Tibial artery (tissue), 4 donors: ENCODE results near the gene NOP53.
"Not testable (repeated sequence)": the region's sequence is repeated elsewhere in the genome, so short reads cannot be mapped to it uniquely, and the experiment has no call there.

Source experiments
- DNase-seq, 2 donors: peaks; one replicate each; pipeline ENCODE4 v3.0.0-alpha.2; 2019
- H3K27ac ChIP-seq, 2 donors: fragments of 200-600 bp; sonication (generic) in 1 of 2; 1 replicate in 1 of 2; 2 replicates in 1 of 2; pipeline ENCODE4 v1.5.1; 2018 to 2019; ENCODE audit warnings: mild to moderate bottlenecking in 1 of 2
- H3K27me3 ChIP-seq, 2 donors: fragments of 200-600 bp; sonication (generic) in 1 of 2; one replicate each; pipeline versions ENCODE4 v1.5.1 to v1.6.0; 2016 to 2019
- H3K36me3 ChIP-seq, 3 donors: fragments of 200-600 bp; sonication (generic) in 2 of 3; one replicate each; pipeline ENCODE4 v1.5.1; 2016 to 2019; ENCODE audit warnings: mild to moderate bottlenecking in 2 of 3
- H3K4me1 ChIP-seq, 4 donors: fragments of 200-600 bp; sonication (generic) in 2 of 4; 1 replicate in 3 of 4; 2 replicates in 1 of 4; pipeline ENCODE4 v1.5.1; 2016 to 2019
- H3K4me3 ChIP-seq, 2 donors: fragments of 200-600 bp; sonication (generic) in 1 of 2; 1 replicate in 1 of 2; 2 replicates in 1 of 2; pipeline ENCODE4 v1.5.1; 2018 to 2019; ENCODE audit warnings: mild to moderate bottlenecking in 2 of 2
- H3K9me3 ChIP-seq, 3 donors: fragments of 200-600 bp; sonication (generic) in 1 of 3; one replicate each; pipeline ENCODE4 v1.5.1; 2016 to 2019
- intact Hi-C: fragments of 100-400 bp; cut with DNase I; formaldehyde crosslinking; loops from one replicate; pipeline ENCODE4 v1.15.0; 2023; ENCODE audit warnings: low total_unique reads
- TF ChIP-seq, protein P1 (sequence below), 2 experiments: fragments of 200-600 bp in 1 of 2; fragments of 450-650 bp in 1 of 2; IDR thresholded peaks; one replicate each; pipeline ENCODE4 v1.5.1; 2017 to 2019; ENCODE audit warnings: antibody characterized with exemption in 2 of 2, mild to moderate bottlenecking in 1 of 2, moderate library complexity in 1 of 2

NOP53 gene

DNA sequence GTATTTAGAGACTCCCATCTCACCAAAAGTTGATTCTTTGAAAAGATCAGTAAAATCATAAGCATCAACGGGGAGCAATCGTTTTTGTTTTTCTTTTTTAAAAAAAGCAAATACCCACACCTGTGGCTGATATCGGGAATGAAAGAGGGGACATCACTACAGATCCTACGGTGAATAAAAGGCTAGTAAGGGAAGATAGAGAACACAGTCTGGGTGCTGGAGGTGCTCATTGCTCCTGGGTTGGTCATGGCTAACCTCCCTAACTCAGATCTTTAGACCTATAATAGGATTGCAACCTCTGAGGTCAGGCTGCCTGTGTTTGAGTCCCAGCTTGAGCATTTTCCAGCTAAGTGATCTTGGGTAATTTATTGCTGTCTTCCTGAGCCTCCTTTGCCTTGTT, 31.0 kb upstream of the NOP53 start:
- Histone ChIP-seq H3K9me3 (no peaks in the 10 kb centered on the region), H3K4me1 (peaks cover 11 to 54% (median 48%) of the 10 kb centered on the region in 4 donors), H3K4me3 (peak overlapping the region; percentile 85 to 92), H3K27me3 (no peaks in the 10 kb centered on the region), H3K27ac (peak overlapping the region; percentile 91 to 93), H3K36me3 (peaks cover 13 to 26% (median 22%) of the 10 kb centered on the region in 3 donors)
- intact Hi-C loops: loop anchor here (5.0 kb wide), 1 partner anchor 73 kb away; no protein-coding TSS in a partner anchor
- DNase-seq: no peak
- TF ChIP-seq, protein P1, sequence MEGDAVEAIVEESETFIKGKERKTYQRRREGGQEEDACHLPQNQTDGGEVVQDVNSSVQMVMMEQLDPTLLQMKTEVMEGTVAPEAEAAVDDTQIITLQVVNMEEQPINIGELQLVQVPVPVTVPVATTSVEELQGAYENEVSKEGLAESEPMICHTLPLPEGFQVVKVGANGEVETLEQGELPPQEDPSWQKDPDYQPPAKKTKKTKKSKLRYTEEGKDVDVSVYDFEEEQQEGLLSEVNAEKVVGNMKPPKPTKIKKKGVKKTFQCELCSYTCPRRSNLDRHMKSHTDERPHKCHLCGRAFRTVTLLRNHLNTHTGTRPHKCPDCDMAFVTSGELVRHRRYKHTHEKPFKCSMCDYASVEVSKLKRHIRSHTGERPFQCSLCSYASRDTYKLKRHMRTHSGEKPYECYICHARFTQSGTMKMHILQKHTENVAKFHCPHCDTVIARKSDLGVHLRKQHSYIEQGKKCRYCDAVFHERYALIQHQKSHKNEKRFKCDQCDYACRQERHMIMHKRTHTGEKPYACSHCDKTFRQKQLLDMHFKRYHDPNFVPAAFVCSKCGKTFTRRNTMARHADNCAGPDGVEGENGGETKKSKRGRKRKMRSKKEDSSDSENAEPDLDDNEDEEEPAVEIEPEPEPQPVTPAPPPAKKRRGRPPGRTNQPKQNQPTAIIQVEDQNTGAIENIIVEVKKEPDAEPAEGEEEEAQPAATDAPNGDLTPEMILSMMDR (IDR thresholded peaks at IDR 0.05): no peak

DNA sequence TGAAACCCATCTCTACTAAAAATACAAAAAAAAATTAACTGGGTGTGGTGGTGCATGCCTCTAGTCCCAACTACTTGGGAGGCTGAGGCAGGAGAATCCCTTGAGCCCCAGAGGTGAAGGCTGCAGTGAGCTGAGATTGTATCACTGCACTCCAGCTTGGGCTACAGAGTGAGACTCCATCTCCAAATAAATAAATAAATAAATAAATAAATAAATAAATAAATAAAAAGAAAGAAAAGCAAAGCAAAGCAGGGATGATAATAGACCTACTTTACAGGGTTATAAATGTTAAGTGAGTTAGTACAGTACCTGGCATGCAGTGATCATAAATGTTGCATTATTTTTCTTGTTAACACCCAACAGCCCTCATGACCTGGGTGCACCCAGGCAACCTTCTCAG, 30.5 kb upstream of the NOP53 start:
- Histone ChIP-seq H3K27ac (peak overlapping the region; percentile 91 to 93), H3K4me3 (peak overlapping the region; percentile 85 to 92)

DNA sequence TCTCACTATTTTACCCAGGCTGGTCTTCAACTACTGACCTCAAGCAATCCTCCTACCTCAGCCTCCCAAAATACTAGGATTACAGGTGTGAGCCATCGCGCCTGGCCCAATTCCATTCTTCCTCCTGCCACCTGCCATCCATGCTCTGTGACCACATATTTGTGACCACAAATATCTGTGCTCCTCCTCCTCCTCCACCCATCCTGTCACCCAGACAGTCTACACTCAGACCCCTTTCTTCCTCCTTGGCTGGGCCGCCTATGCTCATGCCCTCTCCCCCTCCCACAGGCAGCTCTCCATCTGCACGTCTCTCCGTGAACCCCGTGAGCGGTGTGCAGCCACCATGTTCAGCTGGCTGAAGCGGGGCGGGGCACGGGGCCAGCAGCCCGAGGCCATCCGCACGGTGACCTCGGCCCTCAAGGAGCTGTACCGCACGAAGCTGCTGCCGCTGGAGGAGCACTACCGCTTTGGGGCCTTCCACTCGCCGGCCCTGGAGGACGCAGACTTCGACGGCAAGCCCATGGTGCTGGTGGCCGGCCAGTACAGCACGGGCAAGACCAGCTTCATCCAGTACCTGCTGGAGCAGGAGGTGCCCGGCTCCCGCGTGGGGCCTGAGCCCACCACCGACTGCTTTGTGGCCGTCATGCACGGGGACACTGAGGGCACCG, 28.9 kb upstream of the NOP53 start:
- Histone ChIP-seq H3K4me1 (peaks cover 13 to 74% (median 64%) of the 10 kb centered on the region in 4 donors), H3K27me3 (no peaks in the 10 kb centered on the region), H3K9me3 (no peaks in the 10 kb centered on the region), H3K27ac (peak overlapping the region; percentile 91 to 93), H3K4me3 (peak overlapping the region; percentile 9 to 27), H3K36me3 (peaks cover 13 to 30% (median 23%) of the 10 kb centered on the region in 3 donors)
- intact Hi-C loops: no loop called here
- no peak for DNase-seq
- TF ChIP-seq, protein P1 (IDR thresholded peaks at IDR 0.05): no peak

More for the DNA sequence above, 30.5 kb upstream of the NOP53 start:
- not testable (repeated sequence) for H3K9me3 ChIP-seq, H3K27me3 ChIP-seq, DNase-seq
- peaks cover 13 to 59% (median 53%) of the 10 kb centered on the region in 4 donors for H3K4me1 ChIP-seq
- intact Hi-C loops: loop anchor here (5.0 kb wide), 1 partner anchor 72 kb away; no protein-coding TSS in a partner anchor
- peaks cover 13 to 26% (median 22%) of the 10 kb centered on the region in 3 donors for H3K36me3 ChIP-seq

DNA sequence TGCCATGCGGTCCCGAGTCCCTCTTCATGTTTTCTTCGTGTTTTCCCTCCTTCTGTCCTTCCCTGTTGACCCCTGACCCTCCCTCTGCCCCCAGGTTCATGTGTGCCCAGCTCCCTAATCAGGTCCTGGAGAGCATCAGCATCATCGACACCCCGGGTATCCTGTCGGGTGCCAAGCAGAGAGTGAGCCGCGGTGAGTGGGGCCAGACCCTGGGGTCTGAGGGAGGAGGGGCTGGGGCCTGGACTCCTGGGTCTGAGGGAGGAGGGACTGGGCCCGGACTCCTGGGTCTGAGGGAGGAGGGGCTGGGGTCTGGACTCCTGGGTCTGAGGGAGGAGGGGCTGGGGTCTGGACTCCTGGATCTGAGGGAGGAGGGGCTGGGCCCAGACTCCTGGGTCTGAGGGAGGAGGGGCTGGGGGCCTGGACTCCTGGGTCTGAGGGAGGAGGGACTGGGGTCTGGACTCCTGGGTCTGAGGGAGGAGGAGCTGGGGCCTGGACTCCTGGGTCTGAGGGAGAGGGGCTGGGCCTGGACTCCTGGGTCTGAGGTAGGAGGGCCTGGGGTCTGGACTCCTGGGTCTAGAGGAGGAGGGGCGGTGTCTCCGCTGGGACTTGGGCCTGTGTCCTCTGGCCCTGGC, 26.8 kb upstream of the NOP53 start:
- H3K27ac ChIP-seq: peak overlapping the region; percentile 91 to 93
- peak overlapping the region; percentile 41 to 46 for H3K4me3 ChIP-seq
- H3K36me3 ChIP-seq: peaks cover 13 to 38% (median 28%) of the 10 kb centered on the region in 3 donors
- DNase-seq, H3K9me3 ChIP-seq, H3K27me3 ChIP-seq, intact Hi-C loops: not testable (repeated sequence)
- peaks cover 13 to 93% (median 75%) of the 10 kb centered on the region in 4 donors for H3K4me1 ChIP-seq

DNA sequence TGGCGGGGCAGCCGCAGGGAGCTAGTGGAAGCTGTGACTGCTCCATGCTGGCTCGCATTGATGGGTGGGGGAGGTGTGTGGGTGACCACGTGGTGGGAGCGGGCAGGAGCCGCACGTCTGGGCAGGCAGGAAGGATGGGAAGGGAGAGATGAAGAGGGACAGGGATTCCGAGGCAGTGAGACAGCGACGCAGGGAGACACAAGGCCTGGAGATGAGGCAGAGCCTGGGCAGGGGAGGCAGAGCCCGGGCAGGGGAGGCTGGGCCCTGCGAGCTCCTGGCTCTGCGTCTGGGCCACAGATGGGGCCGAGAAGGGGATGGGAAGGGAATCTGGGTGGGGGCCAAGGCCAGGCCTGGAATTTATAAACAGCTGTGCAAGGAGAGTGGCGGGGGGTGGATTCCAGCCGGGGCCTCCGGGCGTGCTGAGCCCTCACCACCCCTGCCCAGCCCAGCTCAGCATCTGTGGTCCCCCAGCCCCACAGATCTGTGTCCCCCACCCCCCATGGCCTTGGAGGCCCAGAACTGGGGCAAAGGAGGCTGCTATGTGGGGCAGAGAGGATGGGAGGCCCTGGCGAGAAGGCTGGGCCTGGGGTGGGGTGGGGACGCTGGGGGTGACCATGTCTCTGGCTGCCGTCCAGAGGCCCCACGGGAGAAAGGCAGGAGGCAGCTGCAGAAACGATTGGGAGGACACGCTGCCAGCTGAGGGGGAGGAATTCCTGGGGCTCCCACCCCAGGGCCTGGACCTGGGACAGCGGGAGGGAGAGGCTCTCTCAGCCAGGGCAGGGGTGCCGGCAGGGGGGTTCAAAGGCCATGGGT, 26.1 kb upstream of the NOP53 start:
- Histone ChIP-seq H3K9me3 (no peaks in the 10 kb centered on the region), H3K27ac (peak overlapping the region; percentile 91 to 93), H3K4me1 (peaks cover 13 to 100% (median 83%) of the 10 kb centered on the region in 4 donors), H3K4me3 (peak overlapping the region; percentile 41 to 46), H3K36me3 (peaks cover 13 to 38% (median 28%) of the 10 kb centered on the region in 3 donors), H3K27me3 (no peaks in the 10 kb centered on the region)
- peak; percentile 92 to 98 for DNase-seq
- TF ChIP-seq, protein P1 (IDR thresholded peaks at IDR 0.05): no peak
- intact Hi-C loops: no loop called here

DNA sequence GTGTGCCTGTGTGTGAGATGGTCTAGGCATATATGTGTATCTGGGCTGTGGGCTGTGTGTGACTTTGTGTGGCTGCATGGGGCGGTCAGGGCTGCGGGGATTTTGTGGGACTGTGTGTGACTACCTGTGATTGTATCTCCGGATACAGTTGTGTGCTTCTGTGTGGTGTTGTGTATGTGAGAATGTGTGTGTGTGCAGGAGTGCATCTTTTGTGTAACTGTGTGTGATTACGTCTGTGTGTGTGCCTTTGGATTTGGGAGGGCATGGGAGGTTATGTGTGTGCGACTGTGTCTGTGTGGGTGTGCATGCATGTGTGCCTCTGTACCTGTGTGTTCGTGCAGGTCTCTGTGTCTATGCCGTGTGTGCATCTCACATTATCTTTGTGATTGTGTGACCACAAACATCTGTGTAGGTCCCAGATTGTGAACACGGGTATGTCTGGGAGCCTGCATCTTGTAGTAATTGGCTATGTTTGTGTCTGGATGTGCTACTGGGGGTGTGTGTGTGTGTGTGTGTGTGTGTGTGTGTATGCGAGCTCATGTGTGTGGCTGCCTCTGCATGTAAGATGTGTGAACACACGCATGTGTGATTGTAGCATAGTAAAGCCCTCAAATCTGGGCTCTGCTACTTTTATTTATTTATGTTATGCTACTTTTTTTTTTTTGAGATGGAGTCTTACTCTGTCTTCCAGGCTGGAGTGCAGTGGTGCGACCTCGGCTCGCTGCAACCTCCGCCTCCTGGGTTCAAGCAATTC, 24.5 kb upstream of the NOP53 start:
- Histone ChIP-seq H3K27ac (peak overlapping the region; percentile 91 to 93), H3K36me3 (peaks cover 19 to 43% (median 35%) of the 10 kb centered on the region in 3 donors), H3K4me1 (peaks cover 13 to 99% (median 77%) of the 10 kb centered on the region in 4 donors), H3K4me3 (no peak overlapping the region), H3K9me3 (no peaks in the 10 kb centered on the region), H3K27me3 (no peaks in the 10 kb centered on the region)
- DNase-seq: no peak
- intact Hi-C loops: no loop called here
- TF ChIP-seq, protein P1 (IDR thresholded peaks at IDR 0.05): no peak
